ENCODE data around the gene HPSE.

Gene HPSE

DNA sequence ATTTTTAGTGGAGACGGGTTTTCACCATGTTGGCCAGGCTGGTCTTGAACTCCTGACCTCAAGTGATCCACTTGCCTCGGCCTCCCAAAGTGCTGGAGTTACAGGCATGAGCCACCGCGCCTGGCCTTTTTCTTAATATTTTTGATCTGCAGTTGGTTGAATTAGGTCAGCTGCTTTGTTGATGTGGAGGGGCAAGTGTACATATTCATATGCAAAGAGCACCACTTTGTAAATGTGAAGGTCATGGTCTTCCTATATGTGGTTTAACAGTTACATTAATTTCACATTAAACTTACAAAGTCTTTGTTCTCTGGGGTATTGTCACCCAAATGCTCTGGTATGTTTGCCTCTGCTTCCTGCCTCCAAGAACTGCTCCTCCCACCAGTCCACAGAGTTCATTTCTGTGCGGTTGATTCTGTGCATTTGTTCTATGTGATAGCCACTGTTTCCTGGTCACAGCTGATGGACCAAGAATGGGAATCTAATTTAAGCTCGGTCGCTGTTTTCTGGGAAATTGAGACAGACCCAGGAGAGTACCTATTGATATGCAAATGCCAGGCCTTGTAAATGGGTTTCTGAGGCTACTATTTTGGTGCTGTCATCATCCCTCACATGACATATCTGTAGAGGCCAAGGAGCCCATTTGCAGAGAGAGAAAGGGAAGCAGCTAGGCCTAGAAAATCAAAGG, 26.9 kb upstream of the HPSE start:
- no peak overlapping the region for H3K4me3 ChIP-seq (ENCODE audit: low read depth, low read length)
- H3K36me3 ChIP-seq: no peaks in the 10 kb centered on the region
- H3K27me3 ChIP-seq (ENCODE audit: insufficient read depth, low read depth, severe bottlenecking): no peaks in the 10 kb centered on the region
- TF ChIP-seq, protein P1, sequence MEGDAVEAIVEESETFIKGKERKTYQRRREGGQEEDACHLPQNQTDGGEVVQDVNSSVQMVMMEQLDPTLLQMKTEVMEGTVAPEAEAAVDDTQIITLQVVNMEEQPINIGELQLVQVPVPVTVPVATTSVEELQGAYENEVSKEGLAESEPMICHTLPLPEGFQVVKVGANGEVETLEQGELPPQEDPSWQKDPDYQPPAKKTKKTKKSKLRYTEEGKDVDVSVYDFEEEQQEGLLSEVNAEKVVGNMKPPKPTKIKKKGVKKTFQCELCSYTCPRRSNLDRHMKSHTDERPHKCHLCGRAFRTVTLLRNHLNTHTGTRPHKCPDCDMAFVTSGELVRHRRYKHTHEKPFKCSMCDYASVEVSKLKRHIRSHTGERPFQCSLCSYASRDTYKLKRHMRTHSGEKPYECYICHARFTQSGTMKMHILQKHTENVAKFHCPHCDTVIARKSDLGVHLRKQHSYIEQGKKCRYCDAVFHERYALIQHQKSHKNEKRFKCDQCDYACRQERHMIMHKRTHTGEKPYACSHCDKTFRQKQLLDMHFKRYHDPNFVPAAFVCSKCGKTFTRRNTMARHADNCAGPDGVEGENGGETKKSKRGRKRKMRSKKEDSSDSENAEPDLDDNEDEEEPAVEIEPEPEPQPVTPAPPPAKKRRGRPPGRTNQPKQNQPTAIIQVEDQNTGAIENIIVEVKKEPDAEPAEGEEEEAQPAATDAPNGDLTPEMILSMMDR (IDR thresholded peaks at IDR 0.05; ENCODE audit: low read depth, low read length): no peak
- no peak for DNase-seq
- no peak overlapping the region for H3K27ac ChIP-seq
- H3K9me3 ChIP-seq (ENCODE audit: severe bottlenecking): no peaks in the 10 kb centered on the region

DNA sequence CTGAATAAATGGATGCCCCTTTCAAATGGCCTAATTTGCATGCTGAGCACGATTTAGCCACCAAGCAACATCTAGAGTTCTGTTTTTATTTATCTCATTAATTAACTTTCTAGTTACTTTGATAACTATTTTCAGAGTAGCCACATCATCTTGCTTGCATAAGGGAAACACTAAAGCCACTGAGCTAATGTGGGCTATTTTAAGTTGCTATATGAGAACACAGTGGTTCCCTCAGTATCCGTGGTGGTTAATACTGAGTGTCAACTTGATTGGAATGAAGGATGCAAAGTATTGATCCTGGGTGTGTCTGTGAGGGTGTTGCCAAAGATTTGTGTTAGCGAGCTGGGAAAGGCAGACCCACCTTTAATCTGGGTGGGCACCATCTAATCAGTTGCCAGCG, 25.4 kb upstream of the HPSE start:
- TF ChIP-seq, protein P1 (IDR thresholded peaks at IDR 0.05; ENCODE audit: low read depth, low read length): no peak
- DNase-seq: no peak
- H3K9me3 ChIP-seq (ENCODE audit: severe bottlenecking): no peaks in the 10 kb centered on the region
- no peak overlapping the region for H3K27ac ChIP-seq
- H3K27me3 ChIP-seq (ENCODE audit: insufficient read depth, low read depth, severe bottlenecking): no peaks in the 10 kb centered on the region
- H3K36me3 ChIP-seq: no peaks in the 10 kb centered on the region
- no peak overlapping the region for H3K4me3 ChIP-seq (ENCODE audit: low read depth, low read length)

DNA sequence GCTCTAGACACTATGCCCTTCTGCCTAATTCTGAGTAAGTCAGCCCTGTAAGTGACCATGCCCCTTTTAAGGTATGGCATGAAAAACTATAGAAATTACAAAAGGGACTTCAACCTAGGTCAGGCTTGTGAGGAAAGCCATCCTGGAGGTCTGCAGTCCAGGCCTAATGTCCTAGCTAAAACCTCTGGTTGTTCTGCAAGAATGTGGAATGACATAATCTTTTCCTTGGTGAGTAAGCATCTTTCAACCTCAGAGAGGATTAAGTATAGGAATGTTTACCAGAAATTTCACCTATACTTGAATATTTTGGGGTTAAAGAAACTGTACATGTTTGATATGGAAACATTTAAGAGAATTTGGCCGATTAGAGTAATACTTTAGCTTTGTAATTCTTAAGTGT, 23.8 kb upstream of the HPSE start:
- Histone ChIP-seq H3K27ac (no peak overlapping the region), H3K27me3 (ENCODE audit: insufficient read depth, low read depth, severe bottlenecking) (no peaks in the 10 kb centered on the region), H3K36me3 (no peaks in the 10 kb centered on the region), H3K9me3 (ENCODE audit: severe bottlenecking) (peaks cover 3% of the 10 kb centered on the region), H3K4me3 (ENCODE audit: low read depth, low read length) (no peak overlapping the region)
- no peak for DNase-seq
- TF ChIP-seq, protein P1 (IDR thresholded peaks at IDR 0.05; ENCODE audit: low read depth, low read length): no peak

DNA sequence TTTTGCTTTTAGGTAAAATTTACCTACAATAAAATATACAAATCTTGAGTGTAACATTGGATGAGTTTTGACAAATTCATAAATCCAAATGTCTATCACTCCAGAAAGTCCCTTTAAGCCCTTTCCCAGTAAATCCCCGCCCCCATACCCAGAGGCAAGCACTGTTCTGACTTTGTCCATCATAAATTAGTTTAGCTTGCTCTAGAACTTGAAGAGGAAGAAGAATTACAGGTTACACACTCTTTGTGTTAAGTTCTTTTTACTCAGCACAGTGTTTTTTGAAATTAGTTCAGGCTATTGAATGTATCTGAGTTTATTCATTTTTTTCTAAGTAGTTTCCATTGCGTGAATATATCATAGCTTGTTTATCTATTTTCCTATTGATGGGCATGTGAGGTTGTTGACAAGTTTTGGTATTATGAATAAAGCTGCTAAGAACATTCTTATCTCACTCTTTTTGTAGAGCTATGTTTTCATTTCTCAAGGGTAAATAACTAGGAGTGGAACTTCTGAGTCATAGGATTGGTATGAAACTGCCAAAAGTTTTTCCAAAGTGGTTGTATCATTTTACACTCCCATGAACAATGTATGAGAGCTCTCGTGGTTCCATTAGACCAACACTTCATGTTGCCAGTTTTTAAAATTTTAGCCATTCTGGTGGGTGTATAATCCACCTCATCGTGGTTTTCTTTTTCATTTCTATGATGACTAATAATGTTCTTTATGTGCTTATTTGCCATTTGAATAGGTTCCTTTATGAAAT, 22.4 kb upstream of the HPSE start:
- Histone ChIP-seq H3K27ac (no peak overlapping the region), H3K27me3 (ENCODE audit: insufficient read depth, low read depth, severe bottlenecking) (no peaks in the 10 kb centered on the region), H3K36me3 (no peaks in the 10 kb centered on the region), H3K4me3 (ENCODE audit: low read depth, low read length) (no peak overlapping the region), H3K9me3 (ENCODE audit: severe bottlenecking) (peaks cover 3% of the 10 kb centered on the region)
- TF ChIP-seq, protein P1 (IDR thresholded peaks at IDR 0.05; ENCODE audit: low read depth, low read length): no peak
- DNase-seq: no peak

DNA sequence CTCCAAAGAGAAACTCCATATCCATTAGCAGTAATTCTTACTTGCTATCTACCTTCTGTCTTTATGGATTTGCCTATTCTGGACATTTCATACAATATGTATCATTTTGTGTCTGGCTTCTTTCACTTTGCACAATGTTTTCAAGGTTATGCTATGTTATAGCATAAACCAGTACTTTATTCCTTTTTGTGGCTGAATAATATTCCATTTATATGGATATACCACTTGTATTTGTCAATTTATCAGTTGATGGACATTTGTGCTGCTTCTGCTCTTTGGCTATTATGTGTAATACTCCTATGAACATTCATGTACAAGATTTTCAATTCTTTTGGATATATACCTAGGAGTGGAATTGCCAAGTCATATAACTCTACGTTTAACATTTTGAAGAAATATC, 18.9 kb upstream of the HPSE start:
- Histone ChIP-seq H3K9me3 (ENCODE audit: severe bottlenecking) (peaks cover 3% of the 10 kb centered on the region), H3K27me3 (ENCODE audit: insufficient read depth, low read depth, severe bottlenecking) (no peaks in the 10 kb centered on the region), H3K27ac (no peak overlapping the region), H3K4me3 (ENCODE audit: low read depth, low read length) (no peak overlapping the region), H3K36me3 (no peaks in the 10 kb centered on the region)
- TF ChIP-seq, protein P1 (IDR thresholded peaks at IDR 0.05; ENCODE audit: low read depth, low read length): no peak
- DNase-seq: no peak
